ENCODE results near the gene CABS1.

- TF ChIP-seq, protein P1, sequence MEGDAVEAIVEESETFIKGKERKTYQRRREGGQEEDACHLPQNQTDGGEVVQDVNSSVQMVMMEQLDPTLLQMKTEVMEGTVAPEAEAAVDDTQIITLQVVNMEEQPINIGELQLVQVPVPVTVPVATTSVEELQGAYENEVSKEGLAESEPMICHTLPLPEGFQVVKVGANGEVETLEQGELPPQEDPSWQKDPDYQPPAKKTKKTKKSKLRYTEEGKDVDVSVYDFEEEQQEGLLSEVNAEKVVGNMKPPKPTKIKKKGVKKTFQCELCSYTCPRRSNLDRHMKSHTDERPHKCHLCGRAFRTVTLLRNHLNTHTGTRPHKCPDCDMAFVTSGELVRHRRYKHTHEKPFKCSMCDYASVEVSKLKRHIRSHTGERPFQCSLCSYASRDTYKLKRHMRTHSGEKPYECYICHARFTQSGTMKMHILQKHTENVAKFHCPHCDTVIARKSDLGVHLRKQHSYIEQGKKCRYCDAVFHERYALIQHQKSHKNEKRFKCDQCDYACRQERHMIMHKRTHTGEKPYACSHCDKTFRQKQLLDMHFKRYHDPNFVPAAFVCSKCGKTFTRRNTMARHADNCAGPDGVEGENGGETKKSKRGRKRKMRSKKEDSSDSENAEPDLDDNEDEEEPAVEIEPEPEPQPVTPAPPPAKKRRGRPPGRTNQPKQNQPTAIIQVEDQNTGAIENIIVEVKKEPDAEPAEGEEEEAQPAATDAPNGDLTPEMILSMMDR (IDR thresholded peaks at IDR 0.05; ENCODE audit: insufficient read depth, low read length) = no peak
- no peak for TF ChIP-seq REST (IDR thresholded peaks at IDR 0.05; ENCODE audit: insufficient replicate concordance, low read depth)
- no peak for TF ChIP-seq POLR2AphosphoS5 (IDR thresholded peaks at IDR 0.05; ENCODE audit: low read depth)
- no peak for TF ChIP-seq GABPA (IDR thresholded peaks at IDR 0.05; ENCODE audit: low read depth)
Measured at GRCh38 chr4:70298051-70298450, 36.7 kb upstream of the CABS1 start.
